GM12865 (cell line): ENCODE measurements around the gene APOBEC3A.
"Not testable (repeated sequence)": the region's sequence is repeated elsewhere in the genome, so short reads cannot be mapped to it uniquely, and the experiment has no call there.

Experiments used
- DNase-seq: peaks from one replicate; pipeline ENCODE4 v3.0.0; 2010; ENCODE audit warnings: low read depth
- H3K4me3 ChIP-seq: 2 replicates; pipeline ENCODE4 v1.5.1; 2011; ENCODE audit warnings: mild to moderate bottlenecking, low read depth, low read length, control low read depth
- CTCF ChIP-seq: IDR thresholded peaks from 2 replicates; pipeline ENCODE4 v1.5.1; 2011; ENCODE audit warnings: low read length, control low read depth, low read depth, inconsistent platforms; ENCODE audit not compliant: insufficient read depth; ENCODE audit errors: missing control alignments

Gene APOBEC3A

DNA sequence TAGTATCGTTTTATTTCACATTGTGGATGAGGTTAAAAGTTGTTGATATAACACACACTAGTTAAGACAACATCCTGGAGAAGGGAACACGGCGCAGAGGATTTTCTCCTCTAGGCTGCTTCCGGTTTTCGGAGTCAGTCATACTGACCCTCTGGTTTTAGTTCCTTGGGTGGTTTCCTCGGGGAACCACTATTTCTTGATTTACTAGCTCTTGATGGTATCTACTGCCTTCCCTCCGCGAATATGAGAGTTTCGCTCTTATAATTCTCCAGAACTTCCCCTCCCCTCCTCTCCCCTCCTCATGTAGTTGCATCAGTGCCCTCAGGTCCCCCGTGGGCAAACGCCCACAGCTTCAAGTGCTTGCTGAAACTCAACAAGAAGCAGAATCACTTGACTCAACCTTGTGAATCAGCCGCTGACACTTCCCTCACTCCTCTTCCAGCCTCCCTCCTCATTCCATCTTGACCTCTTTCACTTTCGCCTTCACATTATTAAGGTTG is 15.9 kb upstream of the APOBEC3A start:
- peak overlapping the region; percentile 29 for H3K4me3 ChIP-seq
- no peak for TF ChIP-seq CTCF
- peak; percentile 92 for DNase-seq

GRCh38 chr22:38942702-38943101 is 14.7 kb upstream of the APOBEC3A start:
- no peak for DNase-seq
- H3K4me3 ChIP-seq: no peak overlapping the region

GRCh38 chr22:38943201-38943600 is 14.2 kb upstream of the APOBEC3A start:
- DNase-seq: no peak
- peak; percentile 22 for TF ChIP-seq CTCF
- H3K4me3 ChIP-seq: no peak overlapping the region

More at GRCh38 chr22:38942702-38943101, 14.7 kb upstream of the APOBEC3A start:
- TF ChIP-seq CTCF: no peak

GRCh38 chr22:38943882-38944281 is 13.5 kb upstream of the APOBEC3A start:
- no peak for TF ChIP-seq CTCF
- DNase-seq: no peak
- no peak overlapping the region for H3K4me3 ChIP-seq

DNA sequence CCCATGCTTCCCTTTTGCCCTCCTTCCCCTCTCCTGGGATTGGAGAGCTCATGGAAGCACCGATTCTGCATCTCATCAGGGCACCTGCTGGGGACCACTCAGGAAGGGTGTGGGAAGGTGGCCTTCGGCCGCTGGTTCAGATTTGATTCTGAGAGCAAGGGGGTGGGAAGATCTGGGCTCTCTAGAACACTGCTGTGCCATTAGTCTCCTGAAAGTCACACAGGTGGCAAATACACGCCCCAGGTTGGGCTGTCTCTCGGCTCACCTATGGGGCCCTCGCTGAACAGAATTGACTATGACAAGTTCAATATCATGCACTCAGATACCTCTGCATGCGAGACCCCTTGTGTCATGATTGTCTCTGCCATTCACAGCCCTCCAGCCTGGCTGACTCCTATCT is 12.8 kb upstream of the APOBEC3A start:
- no peak for DNase-seq
- H3K4me3 ChIP-seq: no peak overlapping the region
- no peak for TF ChIP-seq CTCF

DNA sequence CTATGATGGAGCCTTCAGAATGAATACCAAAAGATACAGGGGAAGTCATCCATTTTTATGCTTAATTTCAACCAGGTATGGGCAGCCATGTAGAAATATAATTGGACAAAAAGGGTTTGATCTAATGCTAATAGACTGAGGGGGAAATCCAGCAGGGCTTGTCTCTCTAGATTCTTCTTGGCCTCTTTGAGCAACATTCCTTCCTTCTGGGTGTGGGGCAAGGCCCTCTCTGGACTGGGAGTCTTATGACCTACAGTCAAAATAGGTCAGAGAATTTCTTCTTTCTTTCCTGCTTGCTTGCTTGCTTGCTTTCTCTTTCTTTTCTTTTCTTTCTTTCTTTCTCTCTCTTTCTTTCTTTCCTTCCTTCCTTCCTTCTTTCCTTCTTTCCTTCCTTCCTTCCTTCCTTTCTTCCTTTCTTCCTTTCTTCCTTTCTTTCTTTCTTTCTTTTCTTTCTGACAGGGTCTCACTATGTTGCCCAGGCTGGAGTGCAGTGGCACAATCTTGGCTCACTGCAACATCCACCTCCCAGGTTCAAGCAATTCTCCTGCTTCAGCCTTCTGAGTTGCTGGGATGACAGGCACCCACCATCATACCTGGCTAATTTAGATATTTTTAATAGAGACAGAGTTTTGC is 11.6 kb upstream of the APOBEC3A start:
- not testable (repeated sequence) for H3K4me3 ChIP-seq, DNase-seq

- DNase-seq: no peak
- TF ChIP-seq CTCF: no peak
- no peak overlapping the region for H3K4me3 ChIP-seq
These were observed 10.6 kb upstream of the APOBEC3A start for GRCh38 chr22:38946771-38947170.
